Activated effector memory CD4-positive, alpha-beta T cell treated with Interleukin-2 at 50 U/mL for 16 hours (primary cell): ENCODE measurements around the gene CCM2L.

ENCODE experiments used
- DNase-seq: peaks from one replicate; pipeline ENCODE4 v3.0.0-alpha.2; 2020

CCM2L gene

GRCh38 chr20:31998246-31998645, 12.0 kb upstream of the CCM2L start:
- DNase-seq, result no peak

- no peak for DNase-seq
These were observed 6.9 kb upstream of the CCM2L start for GRCh38 chr20:32003325-32003724.

GRCh38 chr20:32004963-32005362, 5.3 kb upstream of the CCM2L start:
- DNase-seq, result no peak

GRCh38 chr20:32006053-32006452, 4.2 kb upstream of the CCM2L start:
- no peak for DNase-seq

- no peak for DNase-seq
These were observed 3.1 kb upstream of the CCM2L start for GRCh38 chr20:32006841-32007786.

- DNase-seq, result no peak
These were observed 2.2 kb upstream of the CCM2L start for GRCh38 chr20:32007787-32008616.

GRCh38 chr20:32009564-32009963, 674 bp upstream of the CCM2L start:
- no peak for DNase-seq

- no peak for DNase-seq
These were observed 428 bp downstream of the CCM2L start for GRCh38 chr20:32010666-32011065.

GRCh38 chr20:32012159-32012688, 2.0 kb downstream of the CCM2L start:
- DNase-seq, result no peak

GRCh38 chr20:32013326-32013725, 3.1 kb downstream of the CCM2L start:
- DNase-seq, result no peak

GRCh38 chr20:32017711-32018251, 7.5 kb downstream of the CCM2L start:
- peak; percentile 43 for DNase-seq

GRCh38 chr20:32018269-32019155, 8.3 kb downstream of the CCM2L start:
- DNase-seq, result peak; percentile 26

- DNase-seq, result no peak
These were observed 8.9 kb downstream of the CCM2L start for GRCh38 chr20:32019156-32019510.

GRCh38 chr20:32019563-32020463, 9.6 kb downstream of the CCM2L start:
- no peak for DNase-seq

- DNase-seq, result no peak
These were observed 10.9 kb downstream of the CCM2L start for GRCh38 chr20:32021091-32021490.

GRCh38 chr20:32024683-32025295, 14.6 kb downstream of the CCM2L start:
- DNase-seq, result no peak

GRCh38 chr20:32027643-32028042, 17.4 kb downstream of the CCM2L start:
- DNase-seq, result no peak

GRCh38 chr20:32028647-32029372, 18.6 kb downstream of the CCM2L start:
- DNase-seq, result no peak

- DNase-seq, result no peak
These were observed 19.3 kb downstream of the CCM2L start for GRCh38 chr20:32029561-32029960.
